Smooth muscle cell (in vitro differentiated cells): Measurements from ENCODE around the gene RDM1. TPM values are rescaled to one million over a fixed set of nuclear protein-coding genes. Genes with fewer than 3 reads are reported as not detected.

ENCODE experiments used
- DNase-seq: peaks from one replicate; lab custom pipeline; 2025; ENCODE audit not compliant: unreplicated experiment; lab: John Stamatoyannopoulos, UW
- H2AFZ ChIP-seq: fragments of 200-600 bp; sonication (generic); 2 replicates; pipeline ENCODE4 v1.6.0; 2016; ENCODE audit warnings: antibody characterized with exemption, low read depth, mild to moderate bottlenecking
- H3F3A ChIP-seq: fragments of 200-600 bp; sonication (generic); 2 replicates; pipeline ENCODE4 v1.6.0; 2017; ENCODE audit warnings: antibody characterized with exemption, low read depth
- H3K27ac ChIP-seq: fragments of 200-600 bp; sonication (generic); 2 replicates; pipeline ENCODE4 v1.5.1; 2016; ENCODE audit warnings: low read depth, mild to moderate bottlenecking
- H3K27me3 ChIP-seq: fragments of 200-600 bp; sonication (generic); 2 replicates; pipeline ENCODE4 v1.6.1; 2016; ENCODE audit warnings: low read depth, mild to moderate bottlenecking
- H3K36me3 ChIP-seq: fragments of 200-600 bp; sonication (generic); 2 replicates; pipeline ENCODE4 v1.5.1; 2016; ENCODE audit warnings: low read depth
- H3K4me1 ChIP-seq: fragments of 200-600 bp; sonication (generic); 2 replicates; pipeline ENCODE4 v1.5.1; 2016; ENCODE audit warnings: low read depth
- H3K4me2 ChIP-seq: fragments of 200-600 bp; sonication (generic); 2 replicates; pipeline ENCODE4 v1.6.0; 2016; ENCODE audit warnings: mild to moderate bottlenecking
- H3K4me3 ChIP-seq: fragments of 200-600 bp; sonication (generic); 2 replicates; pipeline ENCODE4 v1.5.1; 2016; ENCODE audit warnings: mild to moderate bottlenecking
- H3K79me2 ChIP-seq: fragments of 200-600 bp; sonication (generic); 2 replicates; pipeline ENCODE4 v1.6.0; 2016; ENCODE audit warnings: low read depth, mild to moderate bottlenecking
- H3K9ac ChIP-seq: fragments of 200-600 bp; sonication (generic); 2 replicates; pipeline ENCODE4 v1.6.0; 2016; ENCODE audit warnings: low read depth
- H3K9me3 ChIP-seq: fragments of 200-600 bp; sonication (generic); replicated peaks from 2 replicates; pipeline ENCODE4 v1.5.1; 2016; ENCODE audit warnings: low read depth
- H4K20me1 ChIP-seq: fragments of 200-600 bp; sonication (generic); 2 replicates; pipeline ENCODE4 v1.6.0; 2016; ENCODE audit warnings: low read depth
- CTCF ChIP-seq: fragments of 200-600 bp; sonication (generic); IDR thresholded peaks from 2 replicates; pipeline ENCODE4 v1.5.1; 2017; ENCODE audit warnings: borderline replicate concordance, mild to moderate bottlenecking, antibody characterized with exemption; ENCODE audit not compliant: insufficient read depth, poor library complexity, severe bottlenecking
- WGBS: methylation state at CpG from one replicate; pipeline ENCODE4 v1.1.7; 2016; ENCODE audit warnings: low lambda C conversion rate; 5-methylcytosine and 5-hydroxymethylcytosine counted together
- polyA plus RNA-seq: library from polyadenylated mRNA; unstranded; fragments of >200 nt; fragmentation: Nextera tagmentation; extraction: Ambion mirVana; gene quantifications from 2 replicates; pipeline ENCODE4 v1.2.1, GENCODE V29; 2016
- total RNA-seq: library from RNA; depleted of rRNA; stranded (reverse); fragments of >200 nt; gene quantifications from 2 replicates; pipeline ENCODE4 v1.2.3, GENCODE V29; 2014

The RDM1 gene
- total and polyA plus RNA-seq, 2 experiments from 2014 or later = 0.43 TPM; not detected in 1

DNA sequence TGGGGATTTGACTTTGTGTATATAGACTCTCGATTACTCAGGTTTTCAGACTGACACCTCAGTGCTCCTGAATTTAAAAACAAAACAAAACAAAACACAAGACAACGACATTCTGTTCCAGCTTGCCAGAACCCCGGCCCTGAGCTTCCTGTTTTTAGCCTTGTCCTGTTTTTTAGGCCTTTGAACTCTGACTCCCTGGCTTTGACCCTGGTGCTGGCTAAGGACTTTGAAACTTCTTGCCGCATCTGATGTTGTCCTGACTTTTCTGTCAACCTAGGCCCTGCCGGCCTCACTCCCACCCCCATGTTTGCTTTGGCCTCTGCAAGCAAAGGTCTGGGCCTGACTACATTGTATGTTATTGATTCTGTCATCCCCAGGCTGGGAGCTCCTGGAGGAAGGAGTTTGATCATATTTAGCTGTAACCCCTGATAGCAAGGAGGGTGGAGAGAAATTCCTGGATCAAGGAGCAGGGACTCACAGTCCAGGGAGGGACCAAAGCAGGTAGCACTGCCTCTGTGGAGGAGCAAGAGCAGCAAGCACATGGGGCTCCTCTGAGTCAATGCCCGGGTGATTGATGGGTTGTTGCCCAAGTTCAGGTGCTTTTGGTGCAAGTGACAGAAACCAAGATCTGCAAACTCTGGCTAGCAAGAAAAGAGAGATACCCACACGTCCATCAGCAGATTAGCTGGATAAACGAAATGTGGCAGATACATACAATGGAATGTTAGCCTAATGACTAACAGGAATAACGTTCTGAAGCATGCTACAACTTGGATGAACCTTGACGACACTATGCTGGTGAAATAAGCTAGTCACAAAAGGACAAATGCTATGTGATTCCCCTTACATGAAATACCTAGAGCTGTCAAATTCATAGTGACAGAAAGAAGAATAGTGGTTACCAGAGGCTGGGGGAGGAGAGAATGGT, 43.0 kb upstream of the RDM1 start:
- no peak for DNase-seq
- WGBS = 54% methylated on average over 10 of the region's 10 CpGs
- Histone ChIP-seq H3K27ac (no peak overlapping the region), H3K9me3 (no peaks in the 10 kb centered on the region), H3K4me1 (no peaks in the 10 kb centered on the region), H2AFZ (no peak overlapping the region), H3K36me3 (no peaks in the 10 kb centered on the region), H3K9ac (no peak overlapping the region), H3F3A (no peaks in the 10 kb centered on the region), H4K20me1 (no peaks in the 10 kb centered on the region), H3K4me2 (no peak overlapping the region), H3K79me2 (no peaks in the 10 kb centered on the region), H3K27me3 (peaks cover 7% of the 10 kb centered on the region), H3K4me3 (no peak overlapping the region)
- no peak for TF ChIP-seq CTCF

DNA sequence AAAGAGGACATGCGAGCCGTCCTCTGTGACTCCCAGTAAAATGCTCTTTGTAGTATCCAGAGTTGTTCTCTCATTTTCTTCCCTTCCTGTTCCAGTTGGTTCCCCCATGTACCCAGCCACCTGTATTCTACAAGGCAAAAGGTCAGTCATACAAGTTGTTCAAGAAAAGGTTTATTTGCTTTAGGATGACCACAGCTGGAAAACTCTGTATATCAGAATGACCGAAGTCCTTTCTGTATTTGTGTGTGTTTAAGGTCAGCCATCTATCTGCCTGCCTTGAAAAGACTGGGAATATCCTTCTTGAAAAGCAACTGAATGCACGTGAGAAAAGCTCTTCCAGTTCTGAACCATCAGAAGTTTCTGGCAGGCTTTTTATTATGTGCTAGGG, 42.4 kb upstream of the RDM1 start:
- no peak overlapping the region for H3K4me3 ChIP-seq
- WGBS = 88% methylated on average over 4 of the region's 4 CpGs
- H3K4me1 ChIP-seq = no peaks in the 10 kb centered on the region
- H3K36me3 ChIP-seq = no peaks in the 10 kb centered on the region
- H3K9me3 ChIP-seq = no peaks in the 10 kb centered on the region
- H2AFZ ChIP-seq = no peak overlapping the region
- no peak overlapping the region for H3K9ac ChIP-seq
- H3F3A ChIP-seq = no peaks in the 10 kb centered on the region
- DNase-seq = no peak
- peaks cover 7% of the 10 kb centered on the region for H3K27me3 ChIP-seq
- H3K27ac ChIP-seq = no peak overlapping the region
- no peak for TF ChIP-seq CTCF
- H3K4me2 ChIP-seq = no peak overlapping the region
- H4K20me1 ChIP-seq = no peaks in the 10 kb centered on the region
- no peaks in the 10 kb centered on the region for H3K79me2 ChIP-seq

DNA sequence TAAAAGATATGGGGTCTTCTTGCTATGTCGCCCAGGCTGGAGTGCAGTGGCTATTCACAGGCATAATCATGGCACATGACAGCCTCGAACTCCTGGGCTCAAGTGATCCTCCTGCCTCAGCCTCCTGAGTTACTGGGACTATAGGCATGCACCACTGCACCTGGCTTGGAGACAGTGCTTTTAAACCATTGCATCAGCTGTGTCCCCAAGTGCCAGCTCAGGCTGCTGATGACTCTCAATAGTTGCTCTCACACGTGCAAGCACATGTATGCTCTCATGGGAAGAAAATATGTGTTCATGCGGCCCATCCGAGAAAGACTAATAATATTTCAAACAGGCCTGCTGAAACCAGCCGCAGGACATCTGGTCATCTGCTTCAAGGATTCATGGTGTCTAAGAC, 42.0 kb upstream of the RDM1 start:
- Histone ChIP-seq H3K4me1 (no peaks in the 10 kb centered on the region), H2AFZ (no peak overlapping the region), H3K9ac (no peak overlapping the region), H3K27ac (no peak overlapping the region), H4K20me1 (no peaks in the 10 kb centered on the region), H3K79me2 (no peaks in the 10 kb centered on the region), H3F3A (no peaks in the 10 kb centered on the region), H3K4me2 (no peak overlapping the region), H3K36me3 (no peaks in the 10 kb centered on the region), H3K27me3 (peaks cover 7% of the 10 kb centered on the region), H3K4me3 (no peak overlapping the region), H3K9me3 (no peaks in the 10 kb centered on the region)
- DNase-seq = no peak
- WGBS = 67% methylated on average over 6 of the region's 6 CpGs
- no peak for TF ChIP-seq CTCF

- H3K4me3 ChIP-seq = no peak overlapping the region
- no peaks in the 10 kb centered on the region for H3K4me1 ChIP-seq
- H3K9ac ChIP-seq = no peak overlapping the region
- no peak overlapping the region for H3K27ac ChIP-seq
- H3K27me3 ChIP-seq = peaks cover 7% of the 10 kb centered on the region
- no peaks in the 10 kb centered on the region for H4K20me1 ChIP-seq
- H3K36me3 ChIP-seq = no peaks in the 10 kb centered on the region
- no peaks in the 10 kb centered on the region for H3F3A ChIP-seq
- no peak for DNase-seq
- H3K4me2 ChIP-seq = no peak overlapping the region
- H3K79me2 ChIP-seq = no peaks in the 10 kb centered on the region
- no peaks in the 10 kb centered on the region for H3K9me3 ChIP-seq
- TF ChIP-seq CTCF = no peak
- H2AFZ ChIP-seq = no peak overlapping the region
- 19% methylated on average over 1 of the region's 1 CpG for WGBS
Measured at GRCh38 chr17:35972066-35972465, 41.5 kb upstream of the RDM1 start.
